ENCODE measurements around the gene SELENOW. TPM values are rescaled to one million over a fixed set of nuclear protein-coding genes. Genes with fewer than 3 reads are reported as not detected.
A peak's percentile ranks its signal among the peaks of the same experiment; 100 is the strongest.

Gene SELENOW
- total and polyA plus RNA-seq, 4 donors, result 28.2 to 102 (median 67.4) TPM

GRCh38 chr19:47756953-47757608, 21.4 kb upstream of the SELENOW start:
- Histone ChIP-seq H3K4me3 (ENCODE audit: low read depth in 1 of 3, low read length in 3 of 3) (no peak overlapping the region), H3K9me3 (ENCODE audit: control insufficient read depth in 4 of 4, low read length in 3 of 4) (no peaks in the 10 kb centered on the region), H3K27ac (ENCODE audit: low read depth in 1 of 2, low read length in 2 of 2) (peak overlapping the region; percentile 67 to 96), H3K36me3 (ENCODE audit: control insufficient read depth in 4 of 4, insufficient read depth in 3 of 4, low read depth in 1 of 4, low read length in 3 of 4) (peaks cover 17 to 47% (median 24%) of the 10 kb centered on the region in 4 donors), H3K9ac (ENCODE audit: low read depth in 1 of 2, low read length in 2 of 2) (no peak overlapping the region), H3K4me1 (ENCODE audit: control insufficient read depth in 4 of 4, insufficient read depth in 4 of 4, low read length in 3 of 4) (peaks cover 0 to 28% (median 22%) of the 10 kb centered on the region in 4 donors), H3K27me3 (ENCODE audit: control insufficient read depth in 4 of 4, insufficient read depth in 4 of 4, low read length in 3 of 4) (no peaks in the 10 kb centered on the region)
- peak; percentile 20 to 34 for TF ChIP-seq HNF4A (conservative IDR thresholded peaks at IDR 0.05)
- TF ChIP-seq HNF4G (IDR thresholded peaks at IDR 0.05), result no peak
- TF ChIP-seq CTCF (IDR thresholded peaks at IDR 0.05; ENCODE audit: low read depth, low read length, missing input control), result no peak
- TF ChIP-seq, protein P1, sequence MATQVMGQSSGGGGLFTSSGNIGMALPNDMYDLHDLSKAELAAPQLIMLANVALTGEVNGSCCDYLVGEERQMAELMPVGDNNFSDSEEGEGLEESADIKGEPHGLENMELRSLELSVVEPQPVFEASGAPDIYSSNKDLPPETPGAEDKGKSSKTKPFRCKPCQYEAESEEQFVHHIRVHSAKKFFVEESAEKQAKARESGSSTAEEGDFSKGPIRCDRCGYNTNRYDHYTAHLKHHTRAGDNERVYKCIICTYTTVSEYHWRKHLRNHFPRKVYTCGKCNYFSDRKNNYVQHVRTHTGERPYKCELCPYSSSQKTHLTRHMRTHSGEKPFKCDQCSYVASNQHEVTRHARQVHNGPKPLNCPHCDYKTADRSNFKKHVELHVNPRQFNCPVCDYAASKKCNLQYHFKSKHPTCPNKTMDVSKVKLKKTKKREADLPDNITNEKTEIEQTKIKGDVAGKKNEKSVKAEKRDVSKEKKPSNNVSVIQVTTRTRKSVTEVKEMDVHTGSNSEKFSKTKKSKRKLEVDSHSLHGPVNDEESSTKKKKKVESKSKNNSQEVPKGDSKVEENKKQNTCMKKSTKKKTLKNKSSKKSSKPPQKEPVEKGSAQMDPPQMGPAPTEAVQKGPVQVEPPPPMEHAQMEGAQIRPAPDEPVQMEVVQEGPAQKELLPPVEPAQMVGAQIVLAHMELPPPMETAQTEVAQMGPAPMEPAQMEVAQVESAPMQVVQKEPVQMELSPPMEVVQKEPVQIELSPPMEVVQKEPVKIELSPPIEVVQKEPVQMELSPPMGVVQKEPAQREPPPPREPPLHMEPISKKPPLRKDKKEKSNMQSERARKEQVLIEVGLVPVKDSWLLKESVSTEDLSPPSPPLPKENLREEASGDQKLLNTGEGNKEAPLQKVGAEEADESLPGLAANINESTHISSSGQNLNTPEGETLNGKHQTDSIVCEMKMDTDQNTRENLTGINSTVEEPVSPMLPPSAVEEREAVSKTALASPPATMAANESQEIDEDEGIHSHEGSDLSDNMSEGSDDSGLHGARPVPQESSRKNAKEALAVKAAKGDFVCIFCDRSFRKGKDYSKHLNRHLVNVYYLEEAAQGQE (IDR thresholded peaks at IDR 0.05), result peak; percentile 25
- no peak for TF ChIP-seq FOXA1 (IDR thresholded peaks at IDR 0.05)
- TF ChIP-seq NR2F2 (IDR thresholded peaks at IDR 0.05), result peak; percentile 46
- peak; percentile 39 for TF ChIP-seq YY1 (IDR thresholded peaks at IDR 0.05)
- no peak for TF ChIP-seq EGR1 (IDR thresholded peaks at IDR 0.05; ENCODE audit: low read depth in 2 of 2)
- TF ChIP-seq FOXA2 (IDR thresholded peaks at IDR 0.05), result no peak
- no peak for TF ChIP-seq ZBTB33 (IDR thresholded peaks at IDR 0.05)
- TF ChIP-seq TAF1 (conservative IDR thresholded peaks at IDR 0.05), result no peak
- TF ChIP-seq, protein P2, sequence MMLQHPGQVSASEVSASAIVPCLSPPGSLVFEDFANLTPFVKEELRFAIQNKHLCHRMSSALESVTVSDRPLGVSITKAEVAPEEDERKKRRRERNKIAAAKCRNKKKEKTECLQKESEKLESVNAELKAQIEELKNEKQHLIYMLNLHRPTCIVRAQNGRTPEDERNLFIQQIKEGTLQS (IDR thresholded peaks at IDR 0.05), result no peak
- no peak for TF ChIP-seq JUND (IDR thresholded peaks at IDR 0.05)
- no peak for TF ChIP-seq RAD21 (IDR thresholded peaks at IDR 0.05)
- TF ChIP-seq, protein P3, sequence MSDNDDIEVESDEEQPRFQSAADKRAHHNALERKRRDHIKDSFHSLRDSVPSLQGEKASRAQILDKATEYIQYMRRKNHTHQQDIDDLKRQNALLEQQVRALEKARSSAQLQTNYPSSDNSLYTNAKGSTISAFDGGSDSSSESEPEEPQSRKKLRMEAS (IDR thresholded peaks at IDR 0.05), result no peak
- peak; percentile 97 to 98 for TF ChIP-seq RXRA (IDR thresholded peaks at IDR 0.05)
- no peak for TF ChIP-seq GABPA (IDR thresholded peaks at IDR 0.05 in 1 of 2, conservative IDR thresholded peaks at IDR 0.05 in 1 of 2)
- TF ChIP-seq SP1 (IDR thresholded peaks at IDR 0.05), result peak; percentile 72
- no peak for DNase-seq (ENCODE audit: low spot score)
- WGBS, result 45% methylated on average over 22 of the region's 22 CpGs
